SK-N-SH (cell line): ENCODE data around the gene WDR88.

Experiments used
- CTCF ChIP-seq: fragments of 200-600 bp; sonication (generic); IDR thresholded peaks from 2 replicates; pipeline ENCODE4 v1.6.1; 2017; ENCODE audit warnings: antibody characterized with exemption, mild to moderate bottlenecking, moderate library complexity
- ELF1 ChIP-seq: IDR thresholded peaks from 2 replicates; pipeline ENCODE4 v1.4.0; 2012
- EP300 ChIP-seq, 2 experiments: IDR thresholded peaks; 2 replicates each; pipeline versions ENCODE4 v1.4.0 to v1.6.1; 2012; ENCODE audit warnings: borderline replicate concordance in 1 of 2, low read depth in 1 of 2, low read length in 1 of 2
- EZH2phosphoT487 ChIP-seq: fragments of 200-600 bp; sonication (generic); IDR thresholded peaks from 2 replicates; pipeline ENCODE4 v1.6.1; 2017; ENCODE audit warnings: low read depth, mixed run types, mild to moderate bottlenecking, antibody characterized with exemption, moderate library complexity, borderline replicate concordance
- FOXM1 ChIP-seq: IDR thresholded peaks from 2 replicates; pipeline ENCODE4 v1.4.0; 2012; ENCODE audit warnings: low read depth, mild to moderate bottlenecking
- MAX ChIP-seq: IDR thresholded peaks from 2 replicates; pipeline ENCODE4 v1.4.0; 2012; ENCODE audit warnings: low read depth
- NFIC ChIP-seq: IDR thresholded peaks from 2 replicates; pipeline ENCODE4 v1.4.0; 2012; ENCODE audit warnings: borderline replicate concordance
- POLR2AphosphoS5 ChIP-seq: IDR thresholded peaks from 2 replicates; pipeline ENCODE4 v1.6.1; 2012; ENCODE audit warnings: low read depth, low read length
- RCOR1 ChIP-seq: fragments of 150-350 bp; IDR thresholded peaks from 2 replicates; pipeline ENCODE4 v1.6.1; 2017; ENCODE audit warnings: antibody characterized with exemption, low read length
- TAF1 ChIP-seq: IDR thresholded peaks from 2 replicates; pipeline ENCODE4 v1.6.1; 2012; ENCODE audit warnings: low read depth, mild to moderate bottlenecking, low read length, moderate library complexity, borderline replicate concordance
- TCF12 ChIP-seq: IDR thresholded peaks from 2 replicates; pipeline ENCODE4 v1.4.0; 2012
- USF2 ChIP-seq: fragments of 150-350 bp; IDR thresholded peaks from 2 replicates; pipeline ENCODE4 v1.6.1; 2017; ENCODE audit warnings: antibody characterized with exemption, low read length, low read depth, borderline replicate concordance
- YY1 ChIP-seq: IDR thresholded peaks from 2 replicates; pipeline ENCODE4 v1.4.0; 2012; ENCODE audit warnings: low read depth, mild to moderate bottlenecking

GRCh38 chr19:33133438-33134031, 1.6 kb downstream of the WDR88 start:
- TF ChIP-seq CTCF: no peak
- no peak for TF ChIP-seq YY1
- TF ChIP-seq USF2: no peak
- no peak for TF ChIP-seq POLR2AphosphoS5
- no peak for TF ChIP-seq ELF1
- no peak for TF ChIP-seq TAF1
- no peak; the same call in 1 of the 2 replicates for TF ChIP-seq NFIC
- TF ChIP-seq TCF12: no peak
- no peak for TF ChIP-seq FOXM1
- TF ChIP-seq EP300 (IDR thresholded peaks at IDR 0.05; ENCODE audit: borderline replicate concordance in 1 of 2, low read depth in 1 of 2, low read length in 1 of 2): peak in 1 of 2 experiments; percentile 82; a peak in 2 of 4 replicates
- TF ChIP-seq RCOR1: peak; percentile 76; the same call in 1 of the 2 replicates
- no peak for TF ChIP-seq MAX
- TF ChIP-seq EZH2phosphoT487: no peak
